ENCODE data around the gene RTEL1.

Gene RTEL1

DNA sequence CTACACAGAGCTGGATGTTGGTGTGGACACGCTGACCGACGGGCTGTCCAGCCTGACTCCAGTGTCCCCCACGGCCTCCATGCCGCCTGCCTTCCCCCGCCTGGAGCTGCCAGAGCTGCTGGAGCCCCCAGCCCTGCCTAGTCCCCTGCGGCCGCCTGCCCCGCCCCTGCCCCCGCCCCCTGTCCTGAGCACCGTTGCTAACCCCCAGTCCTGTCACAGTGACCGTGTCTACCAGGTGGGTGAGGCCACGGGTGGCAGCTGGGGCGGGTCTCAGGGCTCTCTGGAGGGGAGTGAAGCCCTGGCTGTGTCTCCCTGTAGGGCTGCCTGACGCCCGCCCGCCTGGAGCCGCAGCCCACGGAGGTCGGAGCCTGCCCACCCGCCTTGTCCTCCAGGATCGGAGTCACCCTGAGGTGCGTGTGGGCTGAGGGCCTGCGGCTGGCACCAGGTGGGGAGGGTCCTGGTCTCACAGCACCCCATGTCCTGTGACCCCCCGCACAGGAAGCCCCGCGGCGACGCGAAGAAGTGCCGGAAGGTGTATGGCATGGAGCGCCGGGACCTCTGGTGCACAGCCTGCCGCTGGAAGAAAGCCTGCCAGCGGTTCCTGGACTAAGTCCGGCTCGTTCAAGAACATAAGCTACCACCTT, 84.4 kb downstream of the RTEL1 start:
- no peak overlapping the region for H2BK5ac ChIP-seq (ENCODE audit: low read length)
- no peaks in the 10 kb centered on the region for H3K36me3 ChIP-seq (ENCODE audit: control insufficient read depth, insufficient read depth, low read length)
- no peaks in the 10 kb centered on the region for H3K79me1 ChIP-seq (ENCODE audit: low read length)
- H3K27ac ChIP-seq (ENCODE audit: low read depth, low read length), result no peak overlapping the region
- no peak overlapping the region for H3K4me3 ChIP-seq (ENCODE audit: low read length)
- no peak overlapping the region for H3K9ac ChIP-seq (ENCODE audit: low read length)
- H4K5ac ChIP-seq (ENCODE audit: low read length), result no peak overlapping the region
- no peak overlapping the region for H3K4ac ChIP-seq (ENCODE audit: low read depth, low read length)
- H3K4me2 ChIP-seq (ENCODE audit: low read length), result no peak overlapping the region
- no peak overlapping the region for H2BK120ac ChIP-seq (ENCODE audit: low read depth, low read length)
- no peaks in the 10 kb centered on the region for H3K79me2 ChIP-seq (ENCODE audit: control insufficient read depth, insufficient read depth, low read length)
- H3K56ac ChIP-seq (ENCODE audit: low read length), result no peak overlapping the region
- no peaks in the 10 kb centered on the region for H3K4me1 ChIP-seq (ENCODE audit: control insufficient read depth, low read depth, low read length)
- no peak overlapping the region for H3K18ac ChIP-seq (ENCODE audit: low read length)
- no CpG with 5 or more reads among the region's 37 CpGs for WGBS (ENCODE audit: extremely low coverage, insufficient coverage, low lambda C conversion rate)
- no peaks in the 10 kb centered on the region for H3K27me3 ChIP-seq (ENCODE audit: insufficient read depth, low read length, poor library complexity)
- H4K8ac ChIP-seq (ENCODE audit: low read depth, low read length), result no peak overlapping the region
- H2BK15ac ChIP-seq (replicated peaks; ENCODE audit: low read depth), result no peak overlapping the region
- no peak overlapping the region for H3K23ac ChIP-seq (ENCODE audit: low read length)
- H2AK5ac ChIP-seq (ENCODE audit: low read length), result no peak overlapping the region
- no peak for DNase-seq

DNA sequence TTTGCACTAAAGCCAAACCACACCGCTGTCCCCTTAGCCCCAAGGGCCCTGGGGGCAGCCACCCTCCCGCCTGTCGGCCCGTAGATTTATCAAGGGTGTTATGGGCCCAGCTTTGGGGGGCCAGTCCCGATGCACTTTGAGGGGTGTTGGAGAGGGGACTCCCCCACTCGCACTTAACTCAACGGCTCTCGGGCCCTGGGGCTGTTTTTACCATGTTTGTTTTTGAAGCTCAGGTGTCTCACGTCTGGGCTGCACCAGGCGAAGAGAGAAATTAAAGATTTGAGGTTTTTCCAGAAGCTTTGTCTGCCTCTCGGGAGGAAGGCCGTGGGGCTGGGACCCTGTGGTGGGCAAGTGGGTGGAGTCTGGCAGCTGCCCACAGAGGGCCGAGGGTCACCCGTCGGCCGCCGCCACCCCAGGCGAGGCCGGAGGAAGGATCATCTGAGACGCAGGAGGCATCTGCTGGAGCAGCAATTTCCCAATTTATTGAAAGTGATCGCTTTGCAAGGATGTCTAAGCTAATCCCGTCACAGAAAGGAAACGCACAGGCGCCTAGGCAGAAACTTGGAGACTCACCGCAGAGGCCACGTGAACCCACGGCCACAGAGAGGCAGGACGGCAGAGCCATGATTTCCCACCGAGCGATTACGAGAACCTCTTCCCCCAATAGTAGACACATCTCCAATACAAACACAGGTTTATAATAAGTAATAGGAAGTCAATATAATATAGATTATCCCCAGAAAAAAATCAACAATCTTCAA, 85.3 kb downstream of the RTEL1 start:
- H2AK5ac ChIP-seq (ENCODE audit: low read length), result no peak overlapping the region
- H3K36me3 ChIP-seq (ENCODE audit: control insufficient read depth, insufficient read depth, low read length), result no peaks in the 10 kb centered on the region
- H3K4me2 ChIP-seq (ENCODE audit: low read length), result no peak overlapping the region
- H3K4ac ChIP-seq (ENCODE audit: low read depth, low read length), result no peak overlapping the region
- H3K4me3 ChIP-seq (ENCODE audit: low read length), result no peak overlapping the region
- H4K5ac ChIP-seq (ENCODE audit: low read length), result no peak overlapping the region
- H2BK15ac ChIP-seq (replicated peaks; ENCODE audit: low read depth), result no peak overlapping the region
- no peak overlapping the region for H2BK120ac ChIP-seq (ENCODE audit: low read depth, low read length)
- no peak overlapping the region for H3K56ac ChIP-seq (ENCODE audit: low read length)
- no peak overlapping the region for H3K18ac ChIP-seq (ENCODE audit: low read length)
- DNase-seq, result no peak
- H4K8ac ChIP-seq (ENCODE audit: low read depth, low read length), result no peak overlapping the region
- no peak overlapping the region for H3K27ac ChIP-seq (ENCODE audit: low read depth, low read length)
- no peaks in the 10 kb centered on the region for H3K4me1 ChIP-seq (ENCODE audit: control insufficient read depth, low read depth, low read length)
- no peaks in the 10 kb centered on the region for H3K27me3 ChIP-seq (ENCODE audit: insufficient read depth, low read length, poor library complexity)
- WGBS (ENCODE audit: extremely low coverage, insufficient coverage, low lambda C conversion rate), result no CpG with 5 or more reads among the region's 31 CpGs
- H3K79me2 ChIP-seq (ENCODE audit: control insufficient read depth, insufficient read depth, low read length), result no peaks in the 10 kb centered on the region
- no peaks in the 10 kb centered on the region for H3K79me1 ChIP-seq (ENCODE audit: low read length)
- no peak overlapping the region for H3K23ac ChIP-seq (ENCODE audit: low read length)
- H3K9ac ChIP-seq (ENCODE audit: low read length), result no peak overlapping the region
- H2BK5ac ChIP-seq (ENCODE audit: low read length), result no peak overlapping the region

DNA sequence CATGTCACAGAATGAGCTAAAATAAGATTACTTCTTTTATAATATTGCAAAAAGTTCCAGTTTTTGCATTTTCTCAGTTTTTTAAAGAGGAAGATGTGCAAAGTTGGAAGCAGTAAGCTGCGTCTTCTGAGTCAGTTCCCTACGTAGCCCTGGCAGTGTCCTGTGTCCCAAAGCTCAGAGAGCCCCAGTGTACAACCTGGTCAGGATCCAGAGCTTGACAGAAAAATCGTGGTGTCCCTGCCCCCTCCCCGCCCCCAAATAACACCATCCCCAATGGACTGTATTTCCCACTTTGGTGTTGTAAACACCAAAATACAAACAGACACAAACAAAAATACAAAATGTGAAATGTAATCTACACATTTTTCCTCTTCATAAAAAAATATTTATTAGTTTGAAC, 86.0 kb downstream of the RTEL1 start:
- Histone ChIP-seq H2BK5ac (ENCODE audit: low read length) (no peak overlapping the region), H3K27me3 (ENCODE audit: insufficient read depth, low read length, poor library complexity) (no peaks in the 10 kb centered on the region), H3K23ac (ENCODE audit: low read length) (no peak overlapping the region), H4K5ac (ENCODE audit: low read length) (no peak overlapping the region), H4K8ac (ENCODE audit: low read depth, low read length) (no peak overlapping the region), H2BK15ac (replicated peaks; ENCODE audit: low read depth) (no peak overlapping the region), H3K4me3 (ENCODE audit: low read length) (no peak overlapping the region), H3K4me1 (ENCODE audit: control insufficient read depth, low read depth, low read length) (no peaks in the 10 kb centered on the region), H2BK120ac (ENCODE audit: low read depth, low read length) (no peak overlapping the region), H3K27ac (ENCODE audit: low read depth, low read length) (no peak overlapping the region), H3K9ac (ENCODE audit: low read length) (no peak overlapping the region), H3K18ac (ENCODE audit: low read length) (no peak overlapping the region), H2AK5ac (ENCODE audit: low read length) (no peak overlapping the region), H3K4me2 (ENCODE audit: low read length) (no peak overlapping the region), H3K56ac (ENCODE audit: low read length) (no peak overlapping the region), H3K79me2 (ENCODE audit: control insufficient read depth, insufficient read depth, low read length) (no peaks in the 10 kb centered on the region), H3K4ac (ENCODE audit: low read depth, low read length) (no peak overlapping the region), H3K79me1 (ENCODE audit: low read length) (no peaks in the 10 kb centered on the region), H3K36me3 (ENCODE audit: control insufficient read depth, insufficient read depth, low read length) (no peaks in the 10 kb centered on the region)
- DNase-seq, result no peak
- no CpG with 5 or more reads among the region's 4 CpGs for WGBS (ENCODE audit: extremely low coverage, insufficient coverage, low lambda C conversion rate)

DNA sequence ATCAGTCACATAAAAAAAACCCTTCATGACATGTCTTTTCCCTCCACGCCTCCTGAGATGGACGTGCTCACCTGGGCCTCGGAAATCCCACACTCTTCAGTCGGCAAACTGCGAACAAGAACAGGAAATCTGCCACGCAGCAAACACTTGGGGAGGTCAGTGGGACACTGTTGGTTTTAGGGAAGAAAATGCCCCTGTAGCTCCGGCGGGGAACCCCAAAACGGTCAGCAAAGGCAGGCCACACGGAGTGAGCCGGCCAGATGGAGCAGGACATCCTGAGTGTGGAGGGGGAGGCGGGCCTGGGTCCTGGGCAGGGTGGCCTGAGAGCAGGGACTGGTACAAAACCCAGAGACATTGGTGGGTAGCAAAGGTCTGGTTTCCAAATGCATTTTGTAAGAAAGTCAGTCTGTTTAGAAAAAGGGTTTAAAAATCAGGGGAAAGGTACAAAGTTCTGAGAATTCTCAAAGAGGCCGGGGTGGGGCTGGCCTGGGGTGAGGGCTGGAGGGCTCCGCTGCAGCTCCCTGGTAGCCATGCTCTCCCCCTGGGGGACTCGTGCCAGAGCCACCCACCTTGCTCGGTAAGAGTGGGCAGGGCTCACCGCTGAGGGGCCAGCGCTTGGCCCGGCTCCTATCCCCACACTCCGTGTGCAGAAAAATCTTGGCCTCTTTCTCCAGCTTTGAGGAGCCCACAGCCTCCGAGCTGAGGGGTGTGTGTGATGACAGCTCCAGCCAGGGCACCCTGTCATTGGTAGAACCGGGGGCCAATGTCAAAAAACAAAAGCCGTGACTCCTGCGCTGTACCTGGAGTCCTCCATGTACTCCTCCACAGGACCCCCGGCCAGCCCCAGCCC, 86.7 kb downstream of the RTEL1 start:
- H2BK120ac ChIP-seq (ENCODE audit: low read depth, low read length), result no peak overlapping the region
- no peaks in the 10 kb centered on the region for H3K79me2 ChIP-seq (ENCODE audit: control insufficient read depth, insufficient read depth, low read length)
- no peak overlapping the region for H2BK15ac ChIP-seq (replicated peaks; ENCODE audit: low read depth)
- no peak overlapping the region for H3K4ac ChIP-seq (ENCODE audit: low read depth, low read length)
- no peaks in the 10 kb centered on the region for H3K27me3 ChIP-seq (ENCODE audit: insufficient read depth, low read length, poor library complexity)
- no peak overlapping the region for H3K9ac ChIP-seq (ENCODE audit: low read length)
- no peak overlapping the region for H2BK5ac ChIP-seq (ENCODE audit: low read length)
- no peak overlapping the region for H3K18ac ChIP-seq (ENCODE audit: low read length)
- no peaks in the 10 kb centered on the region for H3K79me1 ChIP-seq (ENCODE audit: low read length)
- DNase-seq, result no peak
- no peaks in the 10 kb centered on the region for H3K4me1 ChIP-seq (ENCODE audit: control insufficient read depth, low read depth, low read length)
- no peak overlapping the region for H3K4me3 ChIP-seq (ENCODE audit: low read length)
- no peak overlapping the region for H3K4me2 ChIP-seq (ENCODE audit: low read length)
- H4K5ac ChIP-seq (ENCODE audit: low read length), result no peak overlapping the region
- H3K36me3 ChIP-seq (ENCODE audit: control insufficient read depth, insufficient read depth, low read length), result no peaks in the 10 kb centered on the region
- H4K8ac ChIP-seq (ENCODE audit: low read depth, low read length), result no peak overlapping the region
- no peak overlapping the region for H3K23ac ChIP-seq (ENCODE audit: low read length)
- H3K56ac ChIP-seq (ENCODE audit: low read length), result no peak overlapping the region
- WGBS (ENCODE audit: extremely low coverage, insufficient coverage, low lambda C conversion rate), result no CpG with 5 or more reads among the region's 25 CpGs
- no peak overlapping the region for H2AK5ac ChIP-seq (ENCODE audit: low read length)
- H3K27ac ChIP-seq (ENCODE audit: low read depth, low read length), result no peak overlapping the region

DNA sequence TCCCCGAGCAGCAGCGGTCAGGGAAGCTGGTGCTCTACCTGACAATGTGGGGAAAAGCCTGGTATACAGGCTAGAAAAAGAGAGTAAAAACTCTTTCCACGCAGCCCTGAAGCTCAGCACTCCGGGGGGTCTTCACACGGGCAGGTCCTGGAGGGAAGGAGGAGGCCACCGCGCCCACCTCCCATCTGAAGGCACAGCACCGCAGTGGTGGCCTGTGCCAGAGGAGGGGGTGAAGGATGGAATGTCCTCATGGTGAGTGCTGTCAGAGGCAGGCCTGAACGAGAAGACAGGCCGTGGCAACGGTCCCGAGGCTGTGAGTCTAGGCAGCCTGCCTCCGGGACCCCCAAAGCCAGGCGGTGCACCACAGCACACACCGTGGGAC, 87.3 kb downstream of the RTEL1 start:
- Histone ChIP-seq H3K4me3 (ENCODE audit: low read length) (no peak overlapping the region), H4K8ac (ENCODE audit: low read depth, low read length) (no peak overlapping the region), H3K4me1 (ENCODE audit: control insufficient read depth, low read depth, low read length) (no peaks in the 10 kb centered on the region), H2BK15ac (replicated peaks; ENCODE audit: low read depth) (no peak overlapping the region), H2BK5ac (ENCODE audit: low read length) (no peak overlapping the region), H3K79me2 (ENCODE audit: control insufficient read depth, insufficient read depth, low read length) (no peaks in the 10 kb centered on the region), H3K79me1 (ENCODE audit: low read length) (no peaks in the 10 kb centered on the region), H2BK120ac (ENCODE audit: low read depth, low read length) (no peak overlapping the region), H4K5ac (ENCODE audit: low read length) (no peak overlapping the region), H3K36me3 (ENCODE audit: control insufficient read depth, insufficient read depth, low read length) (no peaks in the 10 kb centered on the region), H3K56ac (ENCODE audit: low read length) (no peak overlapping the region), H3K4me2 (ENCODE audit: low read length) (no peak overlapping the region), H3K23ac (ENCODE audit: low read length) (no peak overlapping the region), H3K27ac (ENCODE audit: low read depth, low read length) (no peak overlapping the region), H3K4ac (ENCODE audit: low read depth, low read length) (no peak overlapping the region), H3K27me3 (ENCODE audit: insufficient read depth, low read length, poor library complexity) (no peaks in the 10 kb centered on the region), H3K9ac (ENCODE audit: low read length) (no peak overlapping the region), H2AK5ac (ENCODE audit: low read length) (no peak overlapping the region), H3K18ac (ENCODE audit: low read length) (no peak overlapping the region)
- no peak for DNase-seq
- WGBS (ENCODE audit: extremely low coverage, insufficient coverage, low lambda C conversion rate), result no CpG with 5 or more reads among the region's 15 CpGs

Measured in mesendoderm (in vitro differentiated cells).